Activated T-helper 9 cell treated with anti-CD3 and anti-CD28 coated beads, Interleukin-2, amount 50 U/mL, for 16 hours (primary cell): Measurements from ENCODE around the gene LIPM.

Experiments
- DNase-seq: peaks from one replicate; pipeline ENCODE4 v3.0.0-alpha.2; 2020; ENCODE audit warnings: low read depth

LIPM gene

DNA sequence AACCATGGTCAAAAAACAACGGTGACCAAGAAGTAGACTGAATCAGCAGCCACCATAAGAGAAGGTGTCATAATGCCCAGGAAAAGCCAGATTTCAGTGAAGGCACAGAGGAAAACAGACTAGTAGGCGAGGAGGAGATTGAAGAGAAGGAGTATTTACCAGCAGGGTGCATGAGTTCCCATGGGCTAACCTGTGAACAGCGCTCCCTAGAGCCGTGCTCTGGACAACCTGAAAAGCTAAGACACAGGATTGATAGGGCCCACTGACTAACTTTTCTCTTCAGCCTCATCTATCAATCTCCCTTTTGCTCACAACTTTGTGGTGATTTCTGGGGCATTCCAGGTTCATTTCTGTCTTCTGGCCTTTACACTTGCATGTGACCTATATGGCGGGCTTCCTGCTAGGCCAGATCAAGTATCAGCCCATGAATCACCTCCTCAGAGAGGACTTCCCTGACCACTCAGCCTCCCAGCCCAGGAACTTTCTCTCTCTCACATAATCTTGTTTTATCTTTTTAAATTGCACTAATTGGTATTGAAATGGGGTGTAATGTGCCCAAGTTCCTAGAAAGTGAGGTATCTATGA, 36.3 kb downstream of the LIPM start:
- no peak for DNase-seq

DNA sequence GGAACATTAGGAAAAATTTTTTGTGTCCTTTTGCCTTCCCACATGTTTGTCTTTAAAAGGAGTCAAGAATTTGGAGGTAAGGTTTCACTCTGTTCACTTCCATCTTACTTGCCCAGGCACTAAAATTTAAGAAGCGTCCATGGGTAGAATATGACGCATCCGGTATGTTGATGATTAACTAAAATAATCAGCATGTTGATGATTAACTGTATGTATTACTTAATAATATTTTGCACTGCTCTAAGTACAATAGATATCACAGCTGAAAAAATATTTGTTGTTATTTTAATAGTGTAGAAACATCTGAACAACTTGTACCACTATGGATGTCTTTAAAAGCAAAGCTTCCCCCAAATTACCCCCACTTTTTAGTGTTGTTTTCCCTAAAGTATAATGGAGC, 37.6 kb downstream of the LIPM start:
- DNase-seq, result no peak

- no peak for DNase-seq
These were observed 38.4 kb downstream of the LIPM start for GRCh38 chr10:88840881-88841280.

DNA sequence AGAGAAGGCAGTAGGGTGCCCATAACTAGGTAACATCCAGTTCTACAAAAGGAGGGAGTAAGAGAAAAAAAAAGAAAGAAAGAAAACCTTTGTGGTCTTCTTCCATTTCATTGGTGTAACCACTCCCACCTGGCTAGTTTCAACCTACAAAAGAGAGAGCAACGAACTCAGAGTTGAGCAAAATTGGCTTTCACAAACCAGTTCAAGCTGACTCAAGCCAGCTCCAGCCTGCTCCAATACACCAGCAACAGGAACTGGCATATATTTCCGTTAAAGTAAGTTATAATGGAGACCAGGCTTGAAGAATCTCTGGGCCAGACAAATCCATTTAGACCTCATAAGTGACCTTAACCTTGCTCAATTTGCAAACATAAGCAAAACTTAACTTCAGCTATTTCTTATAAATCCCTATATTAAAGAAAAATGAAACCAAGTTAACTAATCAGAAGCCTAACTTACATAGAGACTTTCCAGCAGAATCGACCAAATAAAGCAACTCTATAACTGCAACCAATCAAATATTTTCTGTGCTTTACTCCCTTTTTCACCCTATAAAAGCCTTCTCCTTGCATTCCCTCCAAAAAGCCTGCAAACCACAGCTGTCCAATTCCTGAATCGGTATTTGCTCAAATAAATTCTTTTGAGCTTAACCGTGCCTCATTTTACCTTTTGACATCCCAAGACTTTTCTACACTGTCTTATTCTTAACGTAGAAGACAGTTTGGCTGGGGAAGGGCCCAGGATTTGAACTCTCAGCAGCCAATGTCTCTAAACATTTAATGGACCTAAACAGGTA, 39.0 kb downstream of the LIPM start:
- no peak for DNase-seq

GRCh38 chr10:88843171-88843570, 40.6 kb downstream of the LIPM start:
- no peak for DNase-seq

DNA sequence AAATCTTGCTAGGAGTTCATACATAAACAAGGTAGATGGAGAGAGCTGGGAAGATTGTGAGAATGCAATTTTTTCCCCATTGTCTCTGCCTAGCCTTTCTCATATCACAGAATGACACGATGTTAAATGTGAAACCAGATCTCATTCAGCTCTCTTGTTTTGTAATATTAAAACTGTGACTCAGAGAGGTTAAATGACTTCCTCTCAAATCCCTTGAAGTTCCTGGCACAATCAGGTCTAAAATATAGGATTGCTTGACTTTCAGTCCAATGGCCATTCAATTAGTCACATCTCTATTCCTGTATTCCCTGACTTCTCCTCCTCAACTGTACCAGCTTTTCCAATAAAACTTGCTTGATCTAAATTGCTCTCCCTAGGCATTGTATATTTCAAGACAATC, 46.0 kb downstream of the LIPM start:
- no peak for DNase-seq

DNA sequence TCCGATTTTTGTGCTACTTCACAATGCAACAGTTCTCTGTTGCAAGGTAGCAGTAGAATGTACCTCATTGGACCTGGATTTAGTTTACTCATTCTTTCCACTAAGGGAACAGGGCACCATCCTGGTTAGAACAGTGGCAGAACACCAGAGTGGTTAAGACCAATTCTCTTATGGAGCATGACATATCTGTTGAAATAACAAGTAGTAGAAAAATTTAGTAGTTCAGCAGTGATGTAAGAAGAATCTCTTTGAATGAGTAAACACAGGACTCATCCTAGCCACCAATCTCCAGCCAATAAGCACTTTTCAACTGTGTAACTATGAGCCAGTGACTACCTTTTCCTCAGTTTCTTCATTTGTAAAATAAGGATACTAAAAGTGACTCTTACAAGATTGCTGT, 46.7 kb downstream of the LIPM start:
- no peak for DNase-seq

GRCh38 chr10:88850712-88851111, 48.2 kb downstream of the LIPM start:
- no peak for DNase-seq

DNA sequence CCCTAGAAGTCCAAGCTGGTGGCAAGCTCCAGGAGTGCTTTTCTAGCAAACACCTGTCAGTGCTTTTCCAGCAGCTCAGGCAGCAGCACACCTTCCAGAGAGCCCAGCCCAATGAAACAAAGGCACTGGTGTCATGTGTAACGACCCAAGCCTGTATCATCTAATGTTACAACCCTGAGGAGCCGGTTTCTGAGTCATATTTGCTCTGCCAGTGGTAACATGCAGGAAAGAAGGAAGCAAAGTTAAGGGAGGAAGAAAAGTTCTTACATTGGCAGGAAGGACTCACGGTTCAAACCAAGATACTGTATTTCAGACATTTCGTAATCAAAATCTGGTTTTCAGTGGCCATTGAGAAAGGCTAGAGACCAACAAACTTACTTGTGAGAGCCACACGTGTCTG, 49.2 kb downstream of the LIPM start, which contains the start of gene ANKRD22:
TSS of gene ANKRD22 (minus strand) at position 139 of the 400 bp plus-strand sequence. CDS start 237 bp downstream, outside the sequence.
- no peak for DNase-seq

DNA sequence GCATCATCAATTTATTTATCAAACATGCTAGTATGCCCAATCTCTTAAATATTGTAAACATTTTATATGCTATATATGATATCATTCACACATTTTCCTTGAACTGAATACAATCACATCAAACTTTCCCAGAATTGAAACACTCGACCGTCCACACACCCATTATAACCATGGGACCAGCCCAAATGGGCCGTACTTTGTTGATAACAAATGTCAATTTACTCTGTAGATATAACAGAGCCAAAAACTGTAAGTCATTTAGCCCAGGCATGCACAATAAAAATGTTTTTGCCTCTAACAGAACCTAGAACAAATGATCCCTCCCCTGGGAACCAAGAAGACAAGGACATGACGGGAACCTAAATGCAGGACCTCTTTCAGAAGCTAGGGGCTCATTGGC, 49.8 kb downstream of the LIPM start:
- DNase-seq, result no peak

- no peak for DNase-seq
These were observed 50.8 kb downstream of the LIPM start for GRCh38 chr10:88853155-88853881.

DNA sequence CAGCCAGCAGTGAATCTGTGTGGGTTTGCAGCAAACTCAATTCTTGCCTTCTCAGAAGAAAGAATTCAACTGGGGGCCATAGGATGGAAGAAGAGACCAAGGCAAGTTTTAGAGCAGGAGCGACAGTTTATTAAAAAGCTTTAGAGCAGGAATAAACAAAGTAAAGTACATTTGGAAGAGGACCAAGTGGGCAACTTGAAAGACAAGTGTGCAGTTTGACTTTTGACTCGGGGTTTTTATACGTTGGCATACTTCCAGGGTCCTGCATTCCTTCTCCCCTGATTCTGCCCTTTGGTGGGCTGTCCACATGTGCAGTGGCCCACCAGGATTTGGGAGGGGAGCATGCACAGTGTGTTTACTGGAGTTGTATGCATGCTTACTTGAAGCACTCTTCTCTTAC, 52.2 kb downstream of the LIPM start:
- DNase-seq, result no peak

DNA sequence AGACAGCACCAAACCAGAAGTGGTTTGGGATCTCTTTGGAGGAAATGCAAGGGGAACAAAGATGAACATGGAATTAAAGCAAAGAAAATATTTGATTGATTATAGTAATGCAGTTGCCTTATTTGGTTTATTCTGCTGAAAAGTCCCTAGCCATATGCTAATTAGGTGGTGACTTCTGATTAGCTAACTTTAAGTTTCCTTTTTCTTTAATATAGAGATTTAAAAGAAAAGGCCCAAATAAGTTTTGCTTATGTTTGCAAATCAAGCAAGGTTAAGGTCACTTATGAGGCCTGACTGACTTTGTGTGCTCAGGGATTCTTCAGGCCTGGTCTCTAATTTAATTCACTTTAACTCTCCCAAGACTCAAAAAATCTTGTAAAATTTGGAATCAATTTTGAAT, 55.3 kb downstream of the LIPM start:
- no peak for DNase-seq

- no peak for DNase-seq
These were observed 56.0 kb downstream of the LIPM start for GRCh38 chr10:88858491-88858890.

GRCh38 chr10:88861036-88861435, 58.5 kb downstream of the LIPM start:
- DNase-seq, result no peak

DNA sequence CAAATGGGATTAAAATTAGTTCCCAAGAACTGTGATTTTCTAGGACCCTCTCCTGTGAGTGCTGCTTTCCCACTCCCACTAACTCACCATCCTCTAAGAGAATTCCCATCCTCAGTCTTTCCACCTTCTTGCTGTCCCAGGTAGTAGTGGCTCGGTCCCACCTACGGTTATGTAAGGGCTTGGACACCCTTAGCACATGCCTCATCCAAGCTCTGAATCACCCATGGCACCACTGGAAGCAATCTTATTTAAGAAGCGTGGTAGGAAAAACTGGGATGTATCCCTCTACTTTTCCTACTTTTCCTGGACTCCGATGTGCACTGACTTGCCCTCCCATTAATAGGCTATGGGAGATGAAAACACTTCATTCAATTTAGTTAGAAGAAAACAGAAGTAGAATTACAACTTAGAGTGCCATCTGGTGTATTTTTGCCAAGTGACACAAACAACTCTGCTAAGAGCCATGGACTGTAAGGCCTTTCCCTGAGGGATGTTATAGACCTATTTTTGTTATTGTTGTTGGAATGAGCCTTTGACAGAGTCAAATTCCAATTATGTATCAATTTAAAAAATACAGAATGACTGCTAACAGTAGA, 62.8 kb downstream of the LIPM start:
- no peak for DNase-seq

- no peak for DNase-seq
These were observed 63.9 kb downstream of the LIPM start for GRCh38 chr10:88866454-88866853.

DNA sequence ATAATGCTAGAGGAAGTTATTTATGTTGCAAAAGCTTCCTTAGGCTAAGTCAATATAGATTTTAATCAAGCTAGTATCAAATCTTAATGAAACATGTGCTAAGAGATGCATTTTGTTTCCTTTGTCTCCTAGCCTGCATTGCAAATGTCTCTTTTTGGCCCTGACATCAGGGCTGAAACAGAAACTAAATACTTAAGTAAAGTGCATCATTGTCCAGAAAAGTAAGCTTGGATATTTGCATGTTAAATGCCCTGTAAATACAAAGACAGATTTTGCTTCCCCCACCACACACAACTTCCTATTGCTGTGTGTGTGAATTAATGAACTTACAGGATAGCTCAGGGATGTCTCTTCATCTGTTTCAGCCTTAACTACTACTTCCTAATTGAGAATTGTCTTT, 67.6 kb downstream of the LIPM start:
- no peak for DNase-seq
